Activated CD8-positive, alpha-beta memory T cell treated with anti-CD3 and anti-CD28 coated beads, Interleukin-2, amount 50 U/mL, for 4 hours (primary cell): ENCODE results near the gene SAMD7.
A peak's percentile ranks its signal among the peaks of the same experiment; 100 is the strongest.

Experiments used
- DNase-seq: peaks from one replicate; pipeline ENCODE4 v3.0.0-alpha.2; 2020

Gene SAMD7

GRCh38 chr3:169966951-169967915 lies 55.9 kb downstream of the SAMD7 start:
- peak; percentile 32 for DNase-seq

GRCh38 chr3:169968224-169968885 lies 57.0 kb downstream of the SAMD7 start:
- DNase-seq, result no peak

- DNase-seq, result no peak
Measured at GRCh38 chr3:169969174-169970095, 58.1 kb downstream of the SAMD7 start.

GRCh38 chr3:169970847-169971246 lies 59.5 kb downstream of the SAMD7 start:
- DNase-seq, result no peak

- DNase-seq, result no peak
Measured at GRCh38 chr3:169971522-169971921, 60.1 kb downstream of the SAMD7 start.

- DNase-seq, result no peak
Measured at GRCh38 chr3:169980055-169980454, 68.7 kb downstream of the SAMD7 start.

GRCh38 chr3:169984292-169984691 lies 72.9 kb downstream of the SAMD7 start:
- DNase-seq, result no peak
